Activated CD8-positive, alpha-beta T cell treated with anti-CD3 and anti-CD28 coated beads, Interleukin-2, amount 10 ng/mL, durations not matched to agents 7 days and 5 days (primary cell): ENCODE measurements around the gene SGMS1. TPM values are rescaled to one million over a fixed set of nuclear protein-coding genes. Genes with fewer than 3 reads are reported as not detected.
"Not testable (repeated sequence)": the region's sequence is repeated elsewhere in the genome, so short reads cannot be mapped to it uniquely, and the experiment has no call there.

Experiments used
- ATAC-seq: fragments of 150-1000 bp; cut with Tn5 transposase; one replicate; pipeline ENCODE4 v1.10.0; 2021; ENCODE audit warnings: moderate library complexity
- CTCF ChIA-PET: fragments of 350-600 bp; sonication (Branson Sonifier 250); formaldehyde crosslinking; loops from one replicate; lab custom pipeline; 2021; ENCODE audit warnings: antibody characterized with exemption; lab: Charles Lee
- POLR2A ChIA-PET: fragments of 350-600 bp; sonication (Branson Sonifier 250); formaldehyde crosslinking; loops from one replicate; lab custom pipeline; 2021; ENCODE audit warnings: antibody characterized with exemption; lab: Charles Lee
- DNase-seq: peaks from one replicate; pipeline ENCODE4 v3.0.0-alpha.2; 2020
- H3K27ac Mint-ChIP-seq: one replicate; pipeline ENCODE4 v1.8.0; 2021; ENCODE audit warnings: mild to moderate bottlenecking, mixed read lengths
- H3K27me3 Mint-ChIP-seq: one replicate; pipeline ENCODE4 v1.8.0; 2021; ENCODE audit warnings: low read depth, mixed read lengths
- H3K36me3 Mint-ChIP-seq: one replicate; pipeline ENCODE4 v1.8.0; 2021; ENCODE audit warnings: low read depth, mixed read lengths
- H3K4me1 Mint-ChIP-seq: one replicate; pipeline ENCODE4 v1.8.0; 2021; ENCODE audit warnings: low read depth, mixed read lengths
- H3K4me3 Mint-ChIP-seq: one replicate; pipeline ENCODE4 v1.8.0; 2021; ENCODE audit warnings: mild to moderate bottlenecking, mixed read lengths
- H3K9me3 Mint-ChIP-seq: one replicate; pipeline ENCODE4 v1.8.0; 2022; ENCODE audit warnings: mixed read lengths; ENCODE audit not compliant: insufficient read depth
- total RNA-seq, 2 experiments: library from RNA; stranded (reverse); gene quantifications; one replicate each; pipeline ENCODE4 v1.2.3, GENCODE V29; 2021

SGMS1 gene
- total RNA-seq, 2 experiments from 2014 or later: 14.2 to 16.4 TPM

DNA sequence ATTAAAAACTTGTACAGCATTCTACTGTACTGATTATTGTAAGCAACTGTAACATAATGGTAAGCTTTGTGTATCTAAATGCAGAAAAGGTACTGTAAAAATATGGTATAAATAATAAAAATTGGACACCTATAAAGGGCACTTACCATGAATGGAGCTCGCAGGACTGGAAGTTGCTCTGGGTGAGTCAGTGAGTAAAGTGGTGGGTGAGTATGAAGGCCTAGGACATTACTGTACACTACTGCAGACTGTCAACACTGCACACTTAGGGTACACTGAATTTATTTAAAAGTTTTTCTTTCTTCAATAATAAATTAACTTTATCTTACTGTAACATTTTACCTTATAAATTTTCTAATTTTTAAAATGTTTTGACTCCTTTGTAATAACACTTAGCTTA is 253.8 kb downstream of the SGMS1 start:
- Mint-ChIP-seq H3K36me3 (peaks cover 12% of the 10 kb centered on the region), H3K27ac (no peak overlapping the region), H3K4me1 (no peaks in the 10 kb centered on the region), H3K27me3 (no peaks in the 10 kb centered on the region), H3K4me3 (no peak overlapping the region), H3K9me3 (no peaks in the 10 kb centered on the region)
- ATAC-seq (no peak), DNase-seq (no peak)
- CTCF ChIA-PET: no interaction called here
- POLR2A ChIA-PET: no interaction called here

DNA sequence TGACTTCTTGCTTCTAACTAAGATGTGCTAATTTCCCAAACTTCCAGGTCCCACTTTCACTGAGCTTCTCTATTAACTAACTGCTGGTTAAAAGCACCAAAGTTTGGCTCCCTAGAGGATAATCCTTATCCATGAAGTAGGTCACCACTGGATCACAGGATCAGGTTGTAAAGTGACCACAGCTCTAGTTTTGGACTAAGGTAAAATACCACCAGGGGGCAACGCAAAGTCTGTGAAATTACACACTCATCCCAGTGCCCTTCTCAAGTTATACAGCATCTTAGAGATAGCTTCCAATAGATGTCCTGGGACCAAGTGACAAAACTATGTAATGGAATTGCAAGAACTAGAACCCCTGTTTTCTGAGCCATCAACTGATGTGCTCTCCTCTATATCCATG is 256.0 kb downstream of the SGMS1 start:
- Mint-ChIP-seq H3K4me3 (no peak overlapping the region), H3K36me3 (peaks cover 22% of the 10 kb centered on the region), H3K9me3 (no peaks in the 10 kb centered on the region), H3K4me1 (no peaks in the 10 kb centered on the region), H3K27ac (no peak overlapping the region), H3K27me3 (no peaks in the 10 kb centered on the region)
- DNase-seq (no peak), ATAC-seq (no peak)
- ChIA-PET POLR2A (no interaction called here), CTCF (interaction anchor here (0.6 to 2.4 kb wide), 14 partner anchors 14 to 286 kb away, joined by 3 to 12 read pairs (median 3); no protein-coding TSS in a partner anchor)

DNA sequence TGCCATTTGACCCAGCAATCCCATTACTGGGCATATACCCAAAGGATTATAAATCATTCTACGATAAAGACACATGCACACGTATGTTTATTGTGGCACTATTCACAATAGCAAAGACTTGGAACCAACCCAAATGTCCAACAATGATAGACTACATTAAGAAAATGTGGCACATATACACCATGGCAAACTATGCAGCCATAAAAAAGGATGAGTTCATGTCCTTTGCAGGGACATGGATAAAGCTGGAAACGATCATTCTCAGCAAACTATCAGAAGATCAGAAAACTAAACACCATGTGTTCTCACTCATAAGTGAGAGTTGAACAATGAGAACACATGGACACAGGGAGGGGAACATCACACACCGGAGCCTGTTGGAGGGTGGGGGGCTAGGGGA is 257.3 kb downstream of the SGMS1 start:
- peaks cover 29% of the 10 kb centered on the region for H3K36me3 Mint-ChIP-seq
- H3K27me3 Mint-ChIP-seq, H3K4me3 Mint-ChIP-seq, H3K4me1 Mint-ChIP-seq, ATAC-seq, POLR2A ChIA-PET, H3K27ac Mint-ChIP-seq, H3K9me3 Mint-ChIP-seq, DNase-seq: not testable (repeated sequence)
- CTCF ChIA-PET: interaction anchor here (1.4 kb wide), 1 partner anchor 15 kb away, joined by 5 read pairs; no protein-coding TSS in a partner anchor

DNA sequence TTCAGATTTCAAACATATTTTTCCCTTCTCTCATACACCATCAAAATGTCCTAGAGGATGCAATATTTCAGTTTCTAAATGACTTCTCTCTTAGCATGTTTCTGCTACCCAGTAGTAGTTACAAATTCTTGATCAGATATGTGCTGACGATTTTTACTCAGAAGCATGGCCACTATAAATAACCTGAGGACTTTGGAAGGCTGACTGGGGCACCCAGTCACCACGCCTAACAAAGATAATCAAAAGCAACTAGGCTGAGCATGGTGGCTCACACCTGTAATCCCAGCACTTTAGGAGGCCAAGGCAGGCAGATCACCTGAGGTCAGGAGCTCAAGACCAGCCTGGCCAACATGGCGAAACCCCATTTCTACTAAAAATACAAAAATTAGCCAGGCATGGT is 259.0 kb downstream of the SGMS1 start:
- peaks cover 29% of the 10 kb centered on the region for H3K36me3 Mint-ChIP-seq
- H3K9me3 Mint-ChIP-seq, POLR2A ChIA-PET, H3K4me1 Mint-ChIP-seq, DNase-seq, H3K4me3 Mint-ChIP-seq, H3K27ac Mint-ChIP-seq, H3K27me3 Mint-ChIP-seq, ATAC-seq: not testable (repeated sequence)
- CTCF ChIA-PET: interaction anchor here (0.7 kb wide), 1 partner anchor 153 kb away, joined by 3 read pairs; no protein-coding TSS in a partner anchor

DNA sequence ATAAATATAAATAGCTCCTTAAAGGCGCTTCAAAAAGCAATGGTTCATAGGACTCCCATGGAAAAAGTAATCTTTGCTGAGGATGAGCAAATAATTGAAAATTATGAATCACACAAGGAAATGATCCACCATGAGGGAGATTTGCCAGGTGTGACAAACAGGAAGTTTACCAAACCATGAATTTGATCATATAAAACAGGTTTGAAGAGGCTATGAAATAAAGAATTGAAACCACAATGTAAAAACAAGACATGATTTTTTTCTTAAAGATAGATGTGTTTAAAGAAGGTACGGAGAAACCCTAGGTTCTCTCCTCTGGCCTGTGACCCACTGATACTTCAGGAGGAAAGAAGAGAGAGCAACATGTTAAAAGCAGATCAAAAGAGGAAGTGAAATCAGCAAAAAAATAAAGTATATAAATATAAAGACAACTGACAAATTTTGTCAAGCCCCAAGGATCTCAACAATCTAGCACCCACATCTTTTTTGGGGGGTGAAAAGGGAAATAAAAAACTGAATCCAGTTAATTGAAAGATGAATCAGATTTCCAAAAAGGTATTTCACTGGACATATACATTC is 261.1 kb downstream of the SGMS1 start:
- Mint-ChIP-seq H3K9me3 (no peaks in the 10 kb centered on the region), H3K36me3 (peaks cover 27% of the 10 kb centered on the region), H3K27ac (no peak overlapping the region), H3K4me1 (peaks cover 3% of the 10 kb centered on the region), H3K27me3 (no peaks in the 10 kb centered on the region), H3K4me3 (no peak overlapping the region)
- no peak for DNase-seq
- ChIA-PET POLR2A (no interaction called here), CTCF (no interaction called here)
- no peak for ATAC-seq

DNA sequence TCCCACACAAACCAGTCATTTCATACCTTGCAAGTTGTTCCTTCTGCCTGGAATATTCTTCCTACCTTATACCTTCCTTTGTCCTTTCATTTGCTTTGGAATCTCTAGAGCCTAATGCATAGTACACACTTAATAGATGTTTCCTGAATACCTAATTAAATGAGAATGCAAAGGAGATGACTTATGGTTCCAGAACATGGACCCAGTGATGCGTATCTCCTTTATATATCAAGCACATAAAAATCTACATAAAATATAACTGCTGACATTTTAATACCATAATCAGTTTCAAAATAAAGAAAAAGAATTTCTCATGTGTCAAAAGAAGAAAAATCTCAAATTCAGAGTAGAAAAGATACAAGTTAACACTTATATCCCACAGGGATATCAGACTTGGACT is 261.8 kb downstream of the SGMS1 start:
- ChIA-PET CTCF (no interaction called here), POLR2A (no interaction called here)
- Mint-ChIP-seq H3K36me3 (peaks cover 27% of the 10 kb centered on the region), H3K27ac (no peak overlapping the region), H3K9me3 (no peaks in the 10 kb centered on the region), H3K4me3 (no peak overlapping the region), H3K4me1 (peaks cover 3% of the 10 kb centered on the region), H3K27me3 (no peaks in the 10 kb centered on the region)
- DNase-seq (no peak), ATAC-seq (no peak)

DNA sequence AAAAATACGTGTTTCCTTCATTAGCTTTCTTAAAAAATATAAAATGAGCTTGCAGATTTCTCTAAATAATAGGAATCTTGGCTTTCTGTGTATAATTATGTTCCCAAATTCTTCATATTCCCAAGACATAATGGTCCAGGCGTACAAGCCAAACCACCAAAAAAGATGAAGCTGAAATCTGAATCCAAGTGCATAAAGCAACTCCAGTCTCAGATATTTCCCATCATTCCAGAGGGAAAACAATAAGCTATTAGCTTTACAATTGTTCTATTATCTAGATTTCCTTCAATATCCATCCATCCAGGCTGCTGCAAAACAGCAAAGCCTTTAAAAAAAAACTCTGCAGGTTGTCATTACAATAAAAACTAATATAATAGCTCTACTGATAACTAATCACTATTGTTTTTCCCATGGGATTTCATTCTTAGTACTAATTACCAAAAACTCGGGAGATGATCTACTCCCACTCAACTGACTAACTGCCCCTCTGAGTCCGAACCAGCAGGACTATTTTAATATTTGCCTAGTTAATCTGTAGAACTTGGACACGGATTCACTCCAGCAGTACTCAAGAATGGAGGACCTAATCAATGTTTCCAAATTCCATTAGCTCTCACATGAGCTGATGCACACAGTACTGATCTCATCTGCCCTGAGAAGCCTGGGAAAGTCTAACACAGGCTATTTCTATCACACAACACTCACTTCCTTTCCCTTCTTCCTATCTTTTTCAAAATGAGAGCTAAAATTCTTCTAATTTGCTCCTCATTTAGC is 263.5 kb downstream of the SGMS1 start:
- DNase-seq (no peak), ATAC-seq (no peak)
- no peaks in the 10 kb centered on the region for H3K9me3 Mint-ChIP-seq
- no peak overlapping the region for H3K27ac Mint-ChIP-seq
- H3K4me1 Mint-ChIP-seq: peaks cover 3% of the 10 kb centered on the region
- ChIA-PET CTCF (interaction anchor here (0.8 to 2.1 kb wide), 3 partner anchors 8 to 85 kb away, joined by 3 to 5 read pairs (median 4); no protein-coding TSS in a partner anchor), POLR2A (interaction anchor here (0.8 kb wide), 1 partner anchor 11 kb away, joined by 3 read pairs; no protein-coding TSS in a partner anchor)
- H3K36me3 Mint-ChIP-seq: peaks cover 21% of the 10 kb centered on the region
- no peaks in the 10 kb centered on the region for H3K27me3 Mint-ChIP-seq
- H3K4me3 Mint-ChIP-seq: no peak overlapping the region

DNA sequence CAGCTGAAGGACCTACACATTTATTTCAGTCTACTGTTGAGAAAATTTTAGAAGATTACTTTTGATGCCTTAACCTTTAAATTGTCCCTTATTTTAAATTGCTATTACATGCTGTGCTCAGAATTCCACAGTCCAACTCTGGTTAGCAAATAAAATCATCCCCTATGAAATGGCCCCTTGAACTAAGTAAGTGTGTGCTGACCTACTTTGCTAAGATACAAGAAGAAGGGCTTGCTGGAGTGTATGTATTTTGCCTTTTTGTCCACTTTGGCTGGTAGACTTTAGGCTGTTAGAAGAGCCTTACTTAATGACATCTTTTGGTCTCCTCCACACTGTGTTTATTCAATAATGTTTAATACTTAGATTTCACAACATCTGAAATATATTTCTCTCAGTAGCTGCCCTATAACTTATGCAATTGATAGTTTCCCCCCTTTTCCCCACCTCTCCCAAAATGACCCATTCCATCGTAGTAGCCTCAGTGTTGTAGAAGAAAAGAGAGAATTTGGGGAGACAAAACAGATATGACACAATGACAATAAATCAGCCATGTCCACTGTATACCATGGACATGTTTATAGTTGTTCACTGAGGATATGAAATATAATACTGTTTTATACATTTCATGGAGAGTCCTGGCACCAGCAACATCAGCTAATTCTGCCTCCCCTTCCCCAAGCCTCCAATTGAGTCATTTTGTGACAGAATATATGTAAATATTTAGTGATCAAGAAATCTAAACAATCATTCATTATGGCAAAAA is 264.6 kb downstream of the SGMS1 start:
- ATAC-seq (no peak), DNase-seq (no peak)
- Mint-ChIP-seq H3K27ac (no peak overlapping the region), H3K36me3 (peaks cover 22% of the 10 kb centered on the region), H3K4me3 (no peak overlapping the region), H3K9me3 (no peaks in the 10 kb centered on the region), H3K4me1 (peaks cover 3% of the 10 kb centered on the region), H3K27me3 (no peaks in the 10 kb centered on the region)
- POLR2A ChIA-PET: no interaction called here
- CTCF ChIA-PET: interaction anchor here (2.1 kb wide), 1 partner anchor 17 kb away, joined by 5 read pairs; no protein-coding TSS in a partner anchor

DNA sequence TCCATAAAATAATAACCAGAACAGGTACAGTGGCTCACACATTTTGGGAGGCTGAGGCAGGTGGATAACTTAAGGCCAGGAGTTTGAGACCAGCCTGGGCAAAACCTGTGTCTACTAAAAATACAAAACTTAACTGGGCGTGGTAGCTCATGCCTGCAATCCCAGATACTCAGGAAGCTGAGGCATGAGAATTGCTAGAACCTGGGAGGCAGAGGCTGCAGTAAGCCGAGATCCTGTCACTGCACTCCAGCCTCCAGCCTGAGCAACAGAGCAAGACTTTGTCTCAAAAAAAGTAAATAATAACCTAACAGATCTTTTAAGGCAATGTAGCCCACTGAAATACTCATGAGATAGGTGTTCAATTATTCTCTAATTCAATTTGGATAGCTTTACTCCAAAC is 265.3 kb downstream of the SGMS1 start:
- H3K27me3 Mint-ChIP-seq: no peaks in the 10 kb centered on the region
- POLR2A ChIA-PET: no interaction called here
- ATAC-seq (no peak), DNase-seq (no peak)
- H3K9me3 Mint-ChIP-seq: no peaks in the 10 kb centered on the region
- H3K4me1 Mint-ChIP-seq: peaks cover 3% of the 10 kb centered on the region
- H3K36me3 Mint-ChIP-seq: peaks cover 19% of the 10 kb centered on the region
- no peak overlapping the region for H3K4me3 Mint-ChIP-seq
- CTCF ChIA-PET: interaction anchor here (2.1 kb wide), 1 partner anchor 17 kb away, joined by 5 read pairs; no protein-coding TSS in a partner anchor
- H3K27ac Mint-ChIP-seq: no peak overlapping the region

DNA sequence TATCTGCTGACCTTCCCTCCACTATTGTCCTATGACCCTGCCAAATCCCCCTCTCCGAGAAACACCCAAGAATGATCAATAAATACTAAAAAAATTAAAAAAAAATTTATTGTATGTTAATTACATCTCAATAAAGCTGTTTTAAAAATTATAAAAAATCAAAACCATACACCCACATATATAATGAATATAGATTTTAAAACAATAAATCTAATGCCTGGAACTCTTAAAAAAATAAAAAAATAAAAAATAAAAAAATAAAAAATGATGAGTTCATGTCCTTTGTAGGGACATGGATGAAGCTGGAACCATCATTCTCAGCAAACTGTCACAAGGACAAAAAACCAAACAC is 267.3 kb downstream of the SGMS1 start:
- H3K27me3 Mint-ChIP-seq: not testable (repeated sequence)

DNA sequence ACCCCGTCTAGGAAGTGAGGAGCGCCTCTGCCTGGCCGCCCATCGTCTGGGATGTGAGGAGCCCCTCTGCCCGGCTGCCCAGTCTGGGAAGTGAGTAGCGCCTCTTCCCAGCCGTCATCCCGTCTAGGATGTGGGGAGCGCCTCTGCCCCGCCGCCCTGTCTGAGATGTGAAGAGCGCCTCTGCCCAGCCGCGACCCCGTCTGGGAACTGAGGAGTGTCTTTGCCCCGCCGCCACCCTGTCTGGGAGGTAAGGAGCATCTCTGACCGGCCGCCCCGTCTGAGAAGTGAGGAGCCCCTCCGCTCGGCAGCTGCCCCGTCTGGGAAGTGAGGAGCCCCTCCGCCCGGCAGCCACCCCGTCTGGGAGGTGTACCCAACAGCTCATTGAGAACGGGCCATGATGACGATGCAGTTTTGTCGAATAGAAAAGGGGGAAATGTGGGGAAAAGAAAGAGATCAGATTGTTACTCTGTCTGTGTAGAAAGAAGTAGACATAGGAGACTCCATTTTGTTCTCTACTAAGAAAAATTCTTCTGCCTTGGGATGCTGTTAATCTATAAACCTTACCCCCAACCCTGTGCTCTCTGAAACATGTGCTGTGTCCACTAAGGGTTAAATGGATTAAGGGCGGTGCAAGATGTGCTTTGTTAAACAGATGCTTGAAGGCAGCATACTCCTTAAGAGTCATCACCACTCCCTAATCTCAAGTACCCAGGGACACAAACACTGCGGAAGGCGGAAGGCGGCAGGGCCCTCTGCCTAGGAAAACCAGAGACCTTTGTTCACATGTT is 267.9 kb downstream of the SGMS1 start:
- POLR2A ChIA-PET, H3K27ac Mint-ChIP-seq, H3K4me3 Mint-ChIP-seq, CTCF ChIA-PET, H3K4me1 Mint-ChIP-seq, H3K9me3 Mint-ChIP-seq, H3K27me3 Mint-ChIP-seq, DNase-seq, ATAC-seq: not testable (repeated sequence)
- peaks cover 22% of the 10 kb centered on the region for H3K36me3 Mint-ChIP-seq

More for the DNA sequence above, 267.3 kb downstream of the SGMS1 start:
- POLR2A ChIA-PET: interaction anchor here (0.6 kb wide), 1 partner anchor 50 kb away, joined by 3 read pairs; no protein-coding TSS in a partner anchor
- ATAC-seq, H3K4me3 Mint-ChIP-seq, H3K27ac Mint-ChIP-seq, H3K4me1 Mint-ChIP-seq, CTCF ChIA-PET, DNase-seq, H3K9me3 Mint-ChIP-seq: not testable (repeated sequence)
- peaks cover 17% of the 10 kb centered on the region for H3K36me3 Mint-ChIP-seq
